HG02943 (cell line): ENCODE data around the gene ARHGAP24.
"Not testable (repeated sequence)": the region's sequence is repeated elsewhere in the genome, so short reads cannot be mapped to it uniquely, and the experiment has no call there.

ENCODE experiments used
- ATAC-seq: cut with Tn5 transposase; IDR thresholded peaks from one replicate; pipeline ENCODE4 v1.9.1; 2021; ENCODE audit warnings: mild to moderate bottlenecking, low read depth, moderate library complexity; ENCODE audit not compliant: unreplicated experiment

The ARHGAP24 gene

GRCh38 chr4:85831647-85832046 lies 356.7 kb downstream of the ARHGAP24 start:
- no peak for ATAC-seq

GRCh38 chr4:85833302-85833701 lies 358.4 kb downstream of the ARHGAP24 start:
- ATAC-seq, result no peak

- no peak for ATAC-seq
Measured at GRCh38 chr4:85834934-85835333, 360.0 kb downstream of the ARHGAP24 start.

GRCh38 chr4:85836588-85837438 lies 361.9 kb downstream of the ARHGAP24 start:
- ATAC-seq, result no peak

- no peak for ATAC-seq
Measured at GRCh38 chr4:85837439-85837733, 362.4 kb downstream of the ARHGAP24 start.

GRCh38 chr4:85839981-85840451 lies 365.1 kb downstream of the ARHGAP24 start:
- not testable (repeated sequence) for ATAC-seq

- ATAC-seq, result no peak
Measured at GRCh38 chr4:85842540-85842939, 367.6 kb downstream of the ARHGAP24 start.

GRCh38 chr4:85853740-85854139 lies 378.8 kb downstream of the ARHGAP24 start:
- not testable (repeated sequence) for ATAC-seq

GRCh38 chr4:85854546-85854945 lies 379.6 kb downstream of the ARHGAP24 start:
- ATAC-seq, result no peak

GRCh38 chr4:85860066-85860740 lies 385.3 kb downstream of the ARHGAP24 start:
- ATAC-seq, result no peak

- ATAC-seq, result no peak
Measured at GRCh38 chr4:85861064-85861765, 386.3 kb downstream of the ARHGAP24 start.

GRCh38 chr4:85862896-85863295 lies 387.9 kb downstream of the ARHGAP24 start:
- ATAC-seq, result no peak

- ATAC-seq, result no peak
Measured at GRCh38 chr4:85864259-85865205, 389.6 kb downstream of the ARHGAP24 start.

GRCh38 chr4:85865256-85865655 lies 390.3 kb downstream of the ARHGAP24 start:
- no peak for ATAC-seq

- ATAC-seq, result no peak
Measured at GRCh38 chr4:85866508-85866907, 391.6 kb downstream of the ARHGAP24 start.

GRCh38 chr4:85867271-85867670 lies 392.3 kb downstream of the ARHGAP24 start:
- no peak for ATAC-seq

GRCh38 chr4:85869181-85869580 lies 394.2 kb downstream of the ARHGAP24 start:
- ATAC-seq, result no peak

- ATAC-seq, result no peak
Measured at GRCh38 chr4:85870298-85871083, 395.5 kb downstream of the ARHGAP24 start.

GRCh38 chr4:85873566-85873965 lies 398.6 kb downstream of the ARHGAP24 start:
- no peak for ATAC-seq
